HG03196 (cell line): ENCODE measurements around the gene KAZN.

Experiments
- ATAC-seq: cut with Tn5 transposase; IDR thresholded peaks from one replicate; pipeline ENCODE4 v1.9.1; 2021; ENCODE audit not compliant: unreplicated experiment

The KAZN gene

GRCh38 chr1:15043934-15044333, 445.4 kb downstream of the KAZN start:
- no peak for ATAC-seq

GRCh38 chr1:15045123-15045522, 446.6 kb downstream of the KAZN start:
- ATAC-seq = no peak

- ATAC-seq = no peak
Measured at GRCh38 chr1:15046487-15047165, 448.1 kb downstream of the KAZN start.

- ATAC-seq = no peak
Measured at GRCh38 chr1:15047237-15047636, 448.8 kb downstream of the KAZN start.

- ATAC-seq = no peak
Measured at GRCh38 chr1:15048437-15048980, 450.0 kb downstream of the KAZN start.

GRCh38 chr1:15049067-15049466, 450.6 kb downstream of the KAZN start:
- no peak for ATAC-seq

GRCh38 chr1:15051882-15052528, 453.5 kb downstream of the KAZN start:
- no peak for ATAC-seq

- ATAC-seq = no peak
Measured at GRCh38 chr1:15053153-15053552, 454.7 kb downstream of the KAZN start.

GRCh38 chr1:15055736-15056415, 457.4 kb downstream of the KAZN start:
- no peak for ATAC-seq

- no peak for ATAC-seq
Measured at GRCh38 chr1:15056515-15057285, 458.2 kb downstream of the KAZN start.

GRCh38 chr1:15057834-15058233, 459.3 kb downstream of the KAZN start:
- ATAC-seq = no peak

GRCh38 chr1:15058261-15058660, 459.8 kb downstream of the KAZN start:
- no peak for ATAC-seq

- no peak for ATAC-seq
Measured at GRCh38 chr1:15060104-15060503, 461.6 kb downstream of the KAZN start.

GRCh38 chr1:15062479-15063099, 464.1 kb downstream of the KAZN start:
- ATAC-seq = no peak

GRCh38 chr1:15063346-15063745, 464.9 kb downstream of the KAZN start:
- ATAC-seq = no peak

- no peak for ATAC-seq
Measured at GRCh38 chr1:15063783-15064182, 465.3 kb downstream of the KAZN start.

GRCh38 chr1:15064217-15064929, 465.9 kb downstream of the KAZN start:
- ATAC-seq = no peak

GRCh38 chr1:15065291-15065690, 466.8 kb downstream of the KAZN start:
- no peak for ATAC-seq

GRCh38 chr1:15065736-15066135, 467.3 kb downstream of the KAZN start:
- ATAC-seq = no peak

- ATAC-seq = no peak
Measured at GRCh38 chr1:15066191-15066590, 467.7 kb downstream of the KAZN start.
